Measurements from ENCODE around the gene PFN4.

The PFN4 gene

DNA sequence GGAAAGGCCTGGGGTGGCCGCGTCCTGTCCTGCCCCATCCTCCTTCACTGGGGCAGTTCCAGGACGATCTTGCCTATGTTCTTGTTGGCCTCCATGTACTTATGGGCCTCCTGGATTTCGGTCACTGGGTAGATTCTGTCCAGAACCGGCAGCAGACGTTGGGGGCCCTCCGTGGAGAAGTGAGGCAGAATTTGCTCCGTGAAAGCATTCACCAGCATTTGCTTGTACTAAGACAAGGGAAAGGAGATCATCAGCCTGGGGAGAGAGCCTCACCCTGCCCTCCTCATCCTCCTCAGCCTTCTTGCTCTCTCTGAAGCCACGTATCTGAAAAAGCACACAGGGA is 45.6 kb downstream of the PFN4 start:
- no peak for TF ChIP-seq CEBPB (IDR thresholded peaks at IDR 0.05)
- TF ChIP-seq RAD21 (IDR thresholded peaks at IDR 0.05; ENCODE audit: low read depth): no peak
- no peak for TF ChIP-seq TCF12 (IDR thresholded peaks at IDR 0.05; ENCODE audit: low read depth)
- TF ChIP-seq NFIC (IDR thresholded peaks at IDR 0.05): no peak; the same call in 1 of the 2 replicates
- no peak for TF ChIP-seq TAF1 (IDR thresholded peaks at IDR 0.05; ENCODE audit: low read depth)
- TF ChIP-seq REST (IDR thresholded peaks at IDR 0.05; ENCODE audit: low read depth): no peak
- TF ChIP-seq EP300 (IDR thresholded peaks at IDR 0.05; ENCODE audit: borderline replicate concordance): no peak
- TF ChIP-seq EGR1 (IDR thresholded peaks at IDR 0.05): no peak
- no peak for TF ChIP-seq YY1 (IDR thresholded peaks at IDR 0.05; ENCODE audit: low read depth)
- no peak for TF ChIP-seq USF1 (IDR thresholded peaks at IDR 0.05)
- TF ChIP-seq, protein P1, sequence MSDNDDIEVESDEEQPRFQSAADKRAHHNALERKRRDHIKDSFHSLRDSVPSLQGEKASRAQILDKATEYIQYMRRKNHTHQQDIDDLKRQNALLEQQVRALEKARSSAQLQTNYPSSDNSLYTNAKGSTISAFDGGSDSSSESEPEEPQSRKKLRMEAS (IDR thresholded peaks at IDR 0.05): no peak
- TF ChIP-seq CREB1 (IDR thresholded peaks at IDR 0.05; ENCODE audit: low read depth): no peak

DNA sequence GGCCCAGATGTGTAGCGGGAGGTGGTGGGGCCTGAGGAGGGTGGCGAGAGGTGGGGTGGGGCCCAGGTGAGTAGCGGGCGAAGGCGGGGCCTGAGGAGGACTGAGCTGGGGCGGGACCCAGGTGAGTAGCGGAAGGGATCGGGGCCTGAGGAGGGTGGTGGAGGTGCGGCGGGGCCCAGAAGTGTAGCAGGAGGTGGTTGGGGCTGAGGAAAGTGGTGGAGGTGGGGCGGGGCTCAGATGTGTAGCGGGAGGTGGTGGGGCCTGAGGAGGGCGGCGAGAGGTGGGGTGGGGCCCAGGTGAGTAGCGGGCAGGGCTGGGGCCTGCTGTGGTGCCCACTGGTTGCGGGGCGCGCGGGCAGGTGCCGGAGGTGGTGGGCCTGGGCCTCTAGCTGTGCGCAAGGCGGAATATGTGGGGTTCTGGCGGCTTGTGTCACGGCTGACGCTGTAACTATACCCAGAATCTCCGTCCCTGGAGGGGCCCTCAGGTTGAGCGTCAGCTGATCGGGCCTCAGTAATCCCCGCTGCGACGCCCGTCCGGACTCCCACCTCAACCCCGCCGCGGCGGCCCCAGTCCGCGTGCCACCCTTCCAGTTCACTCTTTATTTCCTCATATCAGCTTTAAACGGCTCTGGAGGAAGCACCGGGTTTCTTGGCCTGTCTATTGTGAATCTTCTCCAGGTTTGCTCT is 46.1 kb downstream of the PFN4 start:
- TF ChIP-seq CEBPB (IDR thresholded peaks at IDR 0.05) (no peak), NFIC (IDR thresholded peaks at IDR 0.05) (peak; percentile 10; the same call in 1 of the 2 replicates), USF1 (IDR thresholded peaks at IDR 0.05) (peak; percentile 12; the same call in 1 of the 2 replicates), RAD21 (IDR thresholded peaks at IDR 0.05; ENCODE audit: low read depth) (no peak), FOXM1 (IDR thresholded peaks at IDR 0.05; ENCODE audit: borderline replicate concordance, low read depth) (no peak), TAF1 (IDR thresholded peaks at IDR 0.05; ENCODE audit: low read depth) (peak; percentile 31; the same call in 1 of the 2 replicates), TEAD4 (IDR thresholded peaks at IDR 0.05) (peak; percentile 10; the same call in 1 of the 2 replicates), REST (IDR thresholded peaks at IDR 0.05; ENCODE audit: low read depth) (no peak), EP300 (IDR thresholded peaks at IDR 0.05; ENCODE audit: borderline replicate concordance) (no peak)
- TF ChIP-seq, protein P1 (IDR thresholded peaks at IDR 0.05): no peak

GRCh38 chr2:24075915-24076848 is 47.0 kb downstream of the PFN4 start, which contains the start of gene SF3B6:
TSS of gene SF3B6 (minus strand) at chr2:24076326. CDS start at chr2:24076229, 97 bp downstream.
- TF ChIP-seq EP300 (IDR thresholded peaks at IDR 0.05; ENCODE audit: borderline replicate concordance) (peak; percentile 50; the same call in 1 of the 2 replicates), RAD21 (IDR thresholded peaks at IDR 0.05; ENCODE audit: low read depth) (no peak; the same call in 1 of the 2 replicates), CREB1 (IDR thresholded peaks at IDR 0.05; ENCODE audit: low read depth) (peak; percentile 93), USF1 (IDR thresholded peaks at IDR 0.05) (peak; percentile 48), TCF12 (IDR thresholded peaks at IDR 0.05; ENCODE audit: low read depth) (peak; percentile 88), ZBTB7A (IDR thresholded peaks at IDR 0.05; ENCODE audit: low read depth) (peak; percentile 24), TAF1 (IDR thresholded peaks at IDR 0.05; ENCODE audit: low read depth) (peak; percentile 85), REST (IDR thresholded peaks at IDR 0.05; ENCODE audit: low read depth) (no peak), FOXM1 (IDR thresholded peaks at IDR 0.05; ENCODE audit: borderline replicate concordance, low read depth) (0 out of 2 replicates have a peak, but pooled peaks have one; percentile 17), EGR1 (IDR thresholded peaks at IDR 0.05) (no peak), CEBPB (IDR thresholded peaks at IDR 0.05) (0 out of 2 replicates have a peak, but pooled peaks have one; percentile 28), NFIC (IDR thresholded peaks at IDR 0.05) (peak; percentile 46), YY1 (IDR thresholded peaks at IDR 0.05; ENCODE audit: low read depth) (peak; percentile 73), TEAD4 (IDR thresholded peaks at IDR 0.05) (0 out of 2 replicates have a peak, but pooled peaks have one; percentile 48)
- TF ChIP-seq, protein P1 (IDR thresholded peaks at IDR 0.05): peak; percentile 79

Data from Ishikawa (cell line).